PC-9 (cell line): Measurements from ENCODE around the gene CNTLN. TPM values are rescaled to one million over a fixed set of nuclear protein-coding genes. Genes with fewer than 3 reads are reported as not detected.

Experiments
- BruUV-seq: library from RNA; stranded (reverse); fragments of 400-500 nt; replicated peaks from 2 replicates; lab custom pipeline; 2021; lab: Mats Ljungman, UMichigan
- CTCF ChIA-PET: fragments of 300-600 bp; sonication (Branson Sonifier 250); formaldehyde crosslinking; loops from one replicate; lab custom pipeline; 2022; ENCODE audit warnings: antibody characterized with exemption; lab: Charles Lee
- POLR2A ChIA-PET: fragments of 300-600 bp; sonication (Branson Sonifier 250); formaldehyde crosslinking; loops from one replicate; lab custom pipeline; 2022; ENCODE audit warnings: antibody characterized with exemption; ENCODE audit not compliant: unreplicated experiment; lab: Charles Lee
- DNase-seq, 2 experiments: peaks; one replicate each; pipeline versions ENCODE4 v3.0.0 to v3.0.0-alpha.2; 2015 to 2022; ENCODE audit warnings: mixed read lengths in 1 of 2
- H2AFZ ChIP-seq: fragments of 200-600 bp; sonication (generic); 2 replicates; pipeline ENCODE4 v1.8.1; 2017; ENCODE audit warnings: antibody characterized with exemption
- H3F3A ChIP-seq: fragments of 200-600 bp; sonication (generic); 2 replicates; pipeline ENCODE4 v1.8.1; 2017; ENCODE audit warnings: antibody characterized with exemption, mild to moderate bottlenecking, low read depth; ENCODE audit not compliant: insufficient read depth
- H3K27ac ChIP-seq: fragments of 200-600 bp; sonication (generic); 2 replicates; pipeline ENCODE4 v1.6.1; 2016; ENCODE audit warnings: mixed run types
- H3K27me3 ChIP-seq: fragments of 200-600 bp; sonication (generic); 2 replicates; pipeline ENCODE4 v1.6.1; 2016; ENCODE audit warnings: low read depth, mixed run types; ENCODE audit not compliant: insufficient read depth
- H3K36me3 ChIP-seq: fragments of 200-600 bp; sonication (generic); 2 replicates; pipeline ENCODE4 v1.6.1; 2016; ENCODE audit warnings: low read depth, mixed run types
- H3K4me1 ChIP-seq: fragments of 200-600 bp; sonication (generic); replicated peaks from 2 replicates; pipeline ENCODE4 v1.6.1; 2016; ENCODE audit warnings: mixed run types; ENCODE audit not compliant: insufficient read depth
- H3K4me2 ChIP-seq: fragments of 200-600 bp; sonication (generic); 2 replicates; pipeline ENCODE4 v1.6.1; 2017; ENCODE audit warnings: mixed run types
- H3K4me3 ChIP-seq: fragments of 200-600 bp; sonication (generic); 2 replicates; pipeline ENCODE4 v1.6.1; 2016; ENCODE audit warnings: mixed run types
- H3K79me2 ChIP-seq: fragments of 200-600 bp; sonication (generic); 2 replicates; pipeline ENCODE4 v1.6.1; 2017; ENCODE audit warnings: low read depth, mixed run types
- H3K9me2 ChIP-seq: fragments of 200-600 bp; sonication (generic); 2 replicates; pipeline ENCODE4 v1.8.1; 2017; ENCODE audit warnings: mild to moderate bottlenecking; ENCODE audit not compliant: insufficient read depth
- H3K9me3 ChIP-seq: fragments of 200-600 bp; sonication (generic); 2 replicates; pipeline ENCODE4 v1.8.1; 2016; ENCODE audit warnings: low read depth; ENCODE audit not compliant: insufficient read depth
- H4K20me1 ChIP-seq: fragments of 200-600 bp; sonication (generic); 2 replicates; pipeline ENCODE4 v1.8.1; 2017; ENCODE audit not compliant: insufficient read depth
- EZH2 ChIP-seq: fragments of 200-600 bp; sonication (generic); IDR thresholded peaks from 2 replicates; pipeline ENCODE4 v1.8.0; 2017; ENCODE audit warnings: antibody characterized with exemption, low read depth
- intact Hi-C: fragments of 100-400 bp; cut with micrococcal nuclease; formaldehyde crosslinking; loops from one replicate; pipeline ENCODE4 v1.10.0; 2022; ENCODE audit not compliant: unreplicated experiment
- total RNA-seq: library from RNA; stranded (reverse); gene quantifications from 2 replicates; pipeline ENCODE4 v1.2.3, GENCODE V29; 2021
- TF ChIP-seq, protein P1 (sequence below): fragments of 200-600 bp; sonication (generic); conservative IDR thresholded peaks from 2 replicates; pipeline ENCODE4 v1.6.1; 2017; ENCODE audit warnings: mixed run types, antibody characterized with exemption, mild to moderate bottlenecking, moderate library complexity

The CNTLN gene
- total RNA-seq, 1 experiment from 2014 or later: 3.6 TPM

- H3K4me3 ChIP-seq: no peak overlapping the region
- no peaks in the 10 kb centered on the region for H3K9me2 ChIP-seq
- no peaks in the 10 kb centered on the region for H3F3A ChIP-seq
- no peak overlapping the region for H3K27ac ChIP-seq
- no peaks in the 10 kb centered on the region for H3K36me3 ChIP-seq
- no peak overlapping the region for H2AFZ ChIP-seq
- no TSS peak for BruUV-seq
- no peak overlapping the region for H3K4me2 ChIP-seq
- TF ChIP-seq, protein P1, sequence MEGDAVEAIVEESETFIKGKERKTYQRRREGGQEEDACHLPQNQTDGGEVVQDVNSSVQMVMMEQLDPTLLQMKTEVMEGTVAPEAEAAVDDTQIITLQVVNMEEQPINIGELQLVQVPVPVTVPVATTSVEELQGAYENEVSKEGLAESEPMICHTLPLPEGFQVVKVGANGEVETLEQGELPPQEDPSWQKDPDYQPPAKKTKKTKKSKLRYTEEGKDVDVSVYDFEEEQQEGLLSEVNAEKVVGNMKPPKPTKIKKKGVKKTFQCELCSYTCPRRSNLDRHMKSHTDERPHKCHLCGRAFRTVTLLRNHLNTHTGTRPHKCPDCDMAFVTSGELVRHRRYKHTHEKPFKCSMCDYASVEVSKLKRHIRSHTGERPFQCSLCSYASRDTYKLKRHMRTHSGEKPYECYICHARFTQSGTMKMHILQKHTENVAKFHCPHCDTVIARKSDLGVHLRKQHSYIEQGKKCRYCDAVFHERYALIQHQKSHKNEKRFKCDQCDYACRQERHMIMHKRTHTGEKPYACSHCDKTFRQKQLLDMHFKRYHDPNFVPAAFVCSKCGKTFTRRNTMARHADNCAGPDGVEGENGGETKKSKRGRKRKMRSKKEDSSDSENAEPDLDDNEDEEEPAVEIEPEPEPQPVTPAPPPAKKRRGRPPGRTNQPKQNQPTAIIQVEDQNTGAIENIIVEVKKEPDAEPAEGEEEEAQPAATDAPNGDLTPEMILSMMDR: no peak
- TF ChIP-seq EZH2: no peak
- ChIA-PET POLR2A (no interaction called here), CTCF (no interaction called here)
- H3K9me3 ChIP-seq: no peaks in the 10 kb centered on the region
- no peaks in the 10 kb centered on the region for H3K4me1 ChIP-seq
- intact Hi-C loops: no loop called here
- no peak for DNase-seq
- no peaks in the 10 kb centered on the region for H3K27me3 ChIP-seq
- no peaks in the 10 kb centered on the region for H3K79me2 ChIP-seq
- no peaks in the 10 kb centered on the region for H4K20me1 ChIP-seq
Measured at GRCh38 chr9:17318821-17319320, 184.0 kb downstream of the CNTLN start.

- CTCF ChIA-PET: no interaction called here
- H3K4me1 ChIP-seq: no peaks in the 10 kb centered on the region
- no peak for DNase-seq
- H3K79me2 ChIP-seq: no peaks in the 10 kb centered on the region
- H4K20me1 ChIP-seq: no peaks in the 10 kb centered on the region
- H3K4me2 ChIP-seq: no peak overlapping the region
- H3K9me2 ChIP-seq: no peaks in the 10 kb centered on the region
- no peaks in the 10 kb centered on the region for H3K9me3 ChIP-seq
- BruUV-seq: no TSS peak
- no peaks in the 10 kb centered on the region for H3K27me3 ChIP-seq
- intact Hi-C loops: no loop called here
- no peak overlapping the region for H3K27ac ChIP-seq
- POLR2A ChIA-PET: no interaction called here
- H3K36me3 ChIP-seq: no peaks in the 10 kb centered on the region
- H3F3A ChIP-seq: no peaks in the 10 kb centered on the region
- H3K4me3 ChIP-seq: no peak overlapping the region
- H2AFZ ChIP-seq: no peak overlapping the region
- TF ChIP-seq EZH2: no peak
- TF ChIP-seq, protein P1: no peak
Measured at GRCh38 chr9:17319864-17320263, 185.0 kb downstream of the CNTLN start.

- Histone ChIP-seq H3K79me2 (no peaks in the 10 kb centered on the region), H2AFZ (no peak overlapping the region), H4K20me1 (no peaks in the 10 kb centered on the region), H3K4me2 (no peak overlapping the region), H3K36me3 (no peaks in the 10 kb centered on the region), H3K9me2 (no peaks in the 10 kb centered on the region), H3K4me3 (no peak overlapping the region), H3F3A (no peaks in the 10 kb centered on the region), H3K27me3 (no peaks in the 10 kb centered on the region), H3K27ac (no peak overlapping the region), H3K9me3 (no peaks in the 10 kb centered on the region), H3K4me1 (no peaks in the 10 kb centered on the region)
- intact Hi-C loops: no loop called here
- TF ChIP-seq EZH2: no peak
- TF ChIP-seq, protein P1: no peak
- CTCF ChIA-PET: no interaction called here
- POLR2A ChIA-PET: no interaction called here
- DNase-seq: no peak
- BruUV-seq: no TSS peak
Measured at GRCh38 chr9:17322882-17323864, 188.3 kb downstream of the CNTLN start.
